SH-SY5Y (cell line): ENCODE measurements around the gene TUBA4B.

ENCODE experiments used
- GATA2 ChIP-seq: IDR thresholded peaks from 2 replicates; pipeline ENCODE4 v1.6.1; 2011; ENCODE audit warnings: mild to moderate bottlenecking, low read depth, low read length
- GATA3 ChIP-seq: IDR thresholded peaks from 2 replicates; pipeline ENCODE4 v1.6.1; 2011; ENCODE audit warnings: low read depth, mild to moderate bottlenecking, low read length, moderate library complexity

Gene TUBA4B

GRCh38 chr2:219272356-219272755, 19.3 kb downstream of the TUBA4B start:
- TF ChIP-seq GATA3 (no peak), GATA2 (no peak)

GRCh38 chr2:219272995-219273394, 20.0 kb downstream of the TUBA4B start:
- no peak for TF ChIP-seq GATA2
- no peak for TF ChIP-seq GATA3

DNA sequence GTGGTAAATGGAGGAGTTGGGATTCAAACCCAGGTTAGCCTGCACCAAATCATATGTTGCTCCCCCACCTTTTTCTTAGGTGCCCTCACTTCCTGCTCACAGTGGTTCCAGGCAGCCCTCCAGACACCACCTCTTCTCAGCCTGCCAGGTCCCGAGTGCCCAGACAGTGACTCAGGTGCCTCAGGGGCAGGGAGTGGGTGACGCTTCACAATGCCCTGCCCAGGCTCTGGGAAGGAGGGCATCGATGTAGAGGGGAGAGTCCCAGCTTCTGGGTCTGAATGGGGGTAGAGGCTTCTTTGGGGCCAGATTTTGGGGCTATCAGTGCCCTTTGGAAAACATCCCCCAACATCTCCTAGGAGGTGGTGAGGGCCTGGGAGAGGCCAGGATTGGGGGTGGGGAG, 20.9 kb downstream of the TUBA4B start:
- TF ChIP-seq GATA3 = no peak
- no peak for TF ChIP-seq GATA2

DNA sequence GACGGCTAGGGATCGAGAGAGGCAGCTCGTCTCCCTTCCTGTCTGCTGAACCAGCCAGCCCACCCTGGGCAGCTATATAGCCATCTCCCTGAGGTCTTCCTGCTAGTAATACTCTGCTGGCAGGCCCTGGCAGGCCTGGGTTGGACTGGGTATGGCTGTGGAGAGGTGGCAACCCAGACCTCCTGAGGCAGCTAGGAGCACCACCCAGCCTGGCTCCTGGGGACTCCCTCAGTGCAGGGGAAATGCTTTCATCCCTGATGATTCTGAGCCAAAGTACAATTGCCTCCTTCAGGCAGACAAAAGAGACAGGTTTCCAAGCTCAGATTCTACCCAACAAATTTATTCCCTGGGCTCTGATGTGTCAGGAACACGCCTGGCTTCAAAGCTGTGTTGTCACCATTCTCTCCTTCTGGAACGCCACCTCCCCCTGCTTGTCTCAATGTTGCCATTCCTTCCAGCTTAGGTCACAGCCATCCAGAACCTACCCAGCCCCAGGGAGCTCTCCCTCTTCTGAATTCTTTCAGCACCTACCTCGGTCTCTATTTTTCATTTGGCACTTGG, 21.4 kb downstream of the TUBA4B start:
- TF ChIP-seq GATA3 (no peak), GATA2 (no peak)

DNA sequence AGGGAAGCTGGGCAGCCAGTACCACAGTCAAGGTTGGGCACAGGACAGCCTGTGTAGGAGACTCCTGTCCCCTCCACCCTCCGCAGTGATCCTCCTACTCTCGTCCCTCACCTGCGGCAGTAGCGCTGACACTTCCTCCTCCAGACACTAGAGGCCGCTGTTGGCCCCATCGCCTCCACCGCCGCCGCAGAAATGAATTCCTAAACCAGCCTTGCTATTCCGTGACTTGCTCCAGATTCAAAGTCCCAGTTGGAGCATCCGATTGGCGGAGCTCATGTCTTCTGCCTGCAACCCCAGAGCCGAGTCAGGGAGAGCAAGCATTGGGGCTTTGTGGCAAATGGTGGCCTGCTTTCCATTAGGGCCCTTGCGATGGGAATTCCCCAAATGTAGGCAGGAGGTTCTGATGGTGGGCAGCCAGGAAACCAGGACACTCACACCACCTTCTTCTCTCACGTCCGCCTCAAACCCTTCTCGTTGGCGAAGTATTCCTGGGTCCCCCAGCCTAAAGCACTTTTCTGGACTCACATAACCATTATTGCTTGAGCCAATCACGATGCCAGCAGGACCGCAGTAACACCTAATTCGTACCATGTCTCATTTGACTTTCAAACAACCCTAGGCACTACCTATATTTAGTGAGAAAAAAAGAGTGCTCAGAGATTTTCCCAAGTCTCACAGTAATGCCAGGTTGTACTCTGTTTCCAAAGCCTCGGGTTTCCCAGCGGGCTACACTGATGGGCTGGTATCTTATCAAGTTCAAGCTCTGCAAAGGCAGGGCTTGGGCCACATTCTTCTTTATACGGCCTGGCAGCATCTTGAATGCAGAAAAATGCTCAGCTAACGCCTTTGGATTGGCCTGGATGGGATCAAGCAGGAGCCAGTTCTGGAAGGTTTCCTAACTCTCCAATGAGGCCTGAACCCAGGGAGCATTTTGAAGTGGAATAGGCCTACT, 24.9 kb downstream of the TUBA4B start:
- TF ChIP-seq GATA2 (no peak), GATA3 (no peak)

- no peak for TF ChIP-seq GATA2
- TF ChIP-seq GATA3 = no peak
Observed at GRCh38 chr2:219278655-219279150, 25.7 kb downstream of the TUBA4B start.

DNA sequence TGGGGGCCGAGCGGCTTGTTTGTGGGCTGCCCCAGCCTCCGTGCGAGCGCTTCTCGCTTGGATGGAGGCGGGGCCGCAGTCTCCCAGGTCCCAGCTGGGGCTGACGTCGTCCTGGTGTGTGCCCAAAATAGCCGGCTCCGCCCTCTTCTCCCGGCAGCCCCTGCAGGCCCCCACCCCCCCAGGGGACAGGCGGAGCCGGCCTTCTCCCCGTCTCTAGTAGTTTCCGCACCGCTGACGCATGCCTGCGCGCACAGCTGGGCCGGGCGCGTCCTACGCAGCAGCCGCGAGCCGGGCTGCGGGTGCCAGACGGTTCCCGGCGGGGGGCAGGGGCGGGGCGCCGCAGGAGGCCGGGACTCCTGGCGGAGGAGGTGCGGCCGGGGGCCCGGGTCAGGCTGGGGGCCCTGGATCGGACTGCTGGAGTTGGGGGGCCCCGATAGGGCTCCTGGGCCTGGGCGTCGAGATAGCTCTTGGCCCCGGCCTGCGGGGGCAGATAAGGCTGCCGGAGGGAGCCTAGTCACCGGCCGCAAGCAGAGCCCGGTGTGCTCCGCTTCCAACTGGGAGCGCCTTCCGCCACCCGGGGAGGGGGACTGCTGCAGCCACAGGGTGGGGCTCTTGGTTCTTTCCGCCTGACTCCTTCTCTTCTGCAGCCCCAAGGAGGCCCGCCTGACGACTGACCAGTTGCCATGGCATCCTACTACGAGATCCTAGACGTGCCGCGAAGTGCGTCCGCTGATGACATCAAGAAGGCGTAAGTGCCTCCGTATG, 26.3 kb downstream of the TUBA4B start, which contains the start of gene DNAJB2:
TSS of gene DNAJB2 (plus strand) at position 216 of the 765 bp plus-strand sequence. CDS start at position 684, 468 bp downstream.
- TF ChIP-seq GATA2 = no peak
- TF ChIP-seq GATA3 = no peak

DNA sequence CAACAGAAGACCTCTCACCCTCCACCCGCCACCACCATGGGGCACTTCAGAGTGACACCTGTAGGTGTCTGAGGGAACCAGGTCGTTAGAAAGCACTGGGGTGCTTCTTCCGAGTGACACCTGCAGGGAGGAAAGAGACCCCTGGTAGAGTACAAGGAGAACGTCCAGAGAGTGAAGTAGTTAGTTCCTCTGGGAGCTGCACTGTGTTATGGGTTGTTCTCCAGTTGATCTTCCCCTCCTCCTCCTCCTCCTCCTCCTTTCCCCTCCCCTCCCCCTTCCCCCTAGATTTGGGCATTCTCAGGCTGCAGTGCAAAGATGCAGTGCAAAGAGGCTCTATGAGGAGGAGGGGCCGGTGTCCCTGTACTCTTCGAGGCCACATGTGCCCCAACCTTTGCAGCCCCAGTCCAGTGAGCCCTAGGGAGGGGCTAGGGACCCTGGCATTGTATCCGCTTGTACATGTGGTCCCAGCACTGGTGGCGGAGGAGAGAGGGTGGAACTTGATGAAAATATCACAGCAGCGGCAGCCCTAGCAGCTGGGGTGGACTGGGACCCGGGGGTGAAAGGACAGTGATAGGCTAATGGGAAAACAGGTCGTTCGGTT, 27.0 kb downstream of the TUBA4B start:
- no peak for TF ChIP-seq GATA2

DNA sequence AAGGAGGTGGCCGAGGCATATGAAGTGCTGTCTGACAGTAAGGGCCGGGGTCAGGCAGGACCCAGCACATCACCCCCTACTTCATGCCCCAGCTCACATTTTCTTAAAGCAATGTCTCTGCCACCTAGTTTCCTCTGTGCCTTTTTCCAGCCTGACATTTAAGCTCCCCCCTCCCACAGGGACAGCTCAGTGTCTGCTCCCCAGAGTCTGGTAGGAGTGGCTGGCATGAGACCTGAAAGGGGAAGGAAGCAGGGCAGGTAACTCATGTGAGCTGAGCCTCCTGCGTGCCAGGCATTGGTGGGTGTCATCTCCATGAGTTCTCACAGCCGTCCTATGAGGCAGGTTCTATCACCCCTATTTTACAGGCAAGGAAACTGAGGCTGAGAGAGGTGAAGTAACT, 27.6 kb downstream of the TUBA4B start:
- TF ChIP-seq GATA3 = no peak

DNA sequence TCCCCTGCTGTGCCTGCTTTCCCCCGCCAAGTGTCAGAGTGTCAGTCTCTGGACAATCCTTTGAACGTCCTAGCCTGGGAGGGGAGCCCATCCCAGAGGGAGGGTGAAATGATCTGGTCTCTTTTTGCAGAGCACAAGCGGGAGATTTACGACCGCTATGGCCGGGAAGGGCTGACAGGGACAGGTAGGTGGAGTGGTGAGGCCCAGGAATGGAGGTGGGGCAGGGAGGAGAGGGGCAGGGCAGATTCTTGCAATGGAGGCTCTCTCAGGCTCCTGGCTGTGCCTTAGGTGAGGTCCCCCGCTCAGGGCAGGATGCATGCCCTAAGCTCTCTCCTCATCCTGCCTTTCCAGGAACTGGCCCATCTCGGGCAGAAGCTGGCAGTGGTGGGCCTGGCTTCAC, 28.5 kb downstream of the TUBA4B start:
- TF ChIP-seq GATA3 (no peak), GATA2 (no peak)

GRCh38 chr2:219282375-219282774, 29.3 kb downstream of the TUBA4B start:
- no peak for TF ChIP-seq GATA2
- TF ChIP-seq GATA3 = no peak

DNA sequence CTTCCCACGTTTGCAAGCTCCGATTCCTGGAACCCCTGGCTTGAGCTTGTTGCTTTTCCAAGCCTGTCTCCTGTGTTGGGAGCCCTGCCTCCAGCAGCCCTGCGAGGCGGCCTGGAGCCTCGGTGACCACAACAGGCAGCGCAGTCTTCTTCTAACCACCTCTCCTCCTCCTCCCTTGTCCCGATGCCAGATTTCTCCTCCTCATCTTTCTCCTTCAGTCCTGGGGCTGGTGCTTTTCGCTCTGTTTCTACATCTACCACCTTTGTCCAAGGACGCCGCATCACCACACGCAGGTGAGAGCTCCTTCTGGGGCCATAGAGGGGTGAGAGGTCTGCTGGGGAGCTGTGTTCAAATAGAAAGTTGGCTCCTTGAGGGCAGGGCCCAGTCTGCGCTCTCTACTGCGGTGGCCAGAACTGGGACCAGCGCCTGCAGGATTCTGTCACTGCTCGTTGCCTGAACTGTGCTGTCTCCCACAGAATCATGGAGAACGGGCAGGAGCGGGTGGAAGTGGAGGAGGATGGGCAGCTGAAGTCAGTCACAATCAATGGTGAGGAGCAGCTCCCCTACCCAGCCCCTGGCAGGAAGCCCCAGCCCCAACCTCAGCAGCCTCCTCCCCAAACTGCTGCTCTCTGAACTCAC, 30.0 kb downstream of the TUBA4B start:
- TF ChIP-seq GATA2 = no peak
- TF ChIP-seq GATA3 = no peak

GRCh38 chr2:219284501-219285372, 31.7 kb downstream of the TUBA4B start:
- TF ChIP-seq GATA3 (no peak), GATA2 (no peak)

GRCh38 chr2:219285373-219285735, 32.3 kb downstream of the TUBA4B start:
- no peak for TF ChIP-seq GATA3
